Brain microvascular endothelial cell (primary cell): ENCODE measurements around the gene DDX56.
"Not testable (repeated sequence)": the region's sequence is repeated elsewhere in the genome, so short reads cannot be mapped to it uniquely, and the experiment has no call there.

Experiments used
- DNase-seq: peaks from one replicate; pipeline ENCODE4 v3.0.0-alpha.2; 2020
- H3K27ac ChIP-seq: fragments of 250-450 bp; sonication (Bioruptor Pico); 2 replicates; pipeline ENCODE4 v1.5.1; 2020; ENCODE audit warnings: mild to moderate bottlenecking, moderate library complexity
- H3K27me3 ChIP-seq: fragments of 250-450 bp; sonication (Bioruptor Pico); replicated peaks from 2 replicates; pipeline ENCODE4 v1.5.1; 2020; ENCODE audit warnings: mild to moderate bottlenecking
- H3K36me3 ChIP-seq: fragments of 250-450 bp; sonication (Bioruptor Pico); replicated peaks from 2 replicates; pipeline ENCODE4 v1.5.1; 2020; ENCODE audit warnings: mild to moderate bottlenecking
- H3K4me3 ChIP-seq: 2 replicates; pipeline ENCODE4 v1.5.1; 2011; ENCODE audit warnings: low read depth, mild to moderate bottlenecking, control low read depth, low read length, moderate library complexity
- CTCF ChIP-seq: IDR thresholded peaks from 2 replicates; pipeline ENCODE4 v1.5.1; 2011; ENCODE audit warnings: low read depth, mild to moderate bottlenecking, moderate library complexity, low read length, control low read depth, inconsistent platforms; ENCODE audit errors: missing control alignments
- in situ Hi-C: cut with HindIII; loops from 2 replicates; pipeline ENCODE4 v1.10.0; 2017; ENCODE audit warnings: low sequenced_read_pairs, low pct_ligation_motif_present

The DDX56 gene

DNA sequence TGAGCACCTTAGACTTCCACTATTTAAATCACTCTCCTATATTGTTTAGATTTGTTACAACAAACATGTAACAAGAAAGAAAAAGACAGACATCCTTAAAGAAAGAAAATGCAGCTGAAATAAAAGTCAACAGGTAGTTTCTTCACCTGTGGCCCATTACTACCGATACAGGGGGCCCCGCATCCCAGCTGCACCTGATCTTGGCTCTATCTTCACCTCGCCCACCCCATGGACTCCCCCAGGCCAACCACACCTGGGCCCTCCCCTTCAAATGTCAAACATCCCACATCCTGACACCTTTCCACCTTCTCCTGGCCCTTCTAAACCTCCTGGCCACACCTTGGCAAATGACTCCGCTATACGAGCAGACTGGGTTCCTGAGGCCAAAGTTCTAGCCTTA lies 7.0 kb downstream of the DDX56 start:
- H3K27me3 ChIP-seq = no peaks in the 10 kb centered on the region

DNA sequence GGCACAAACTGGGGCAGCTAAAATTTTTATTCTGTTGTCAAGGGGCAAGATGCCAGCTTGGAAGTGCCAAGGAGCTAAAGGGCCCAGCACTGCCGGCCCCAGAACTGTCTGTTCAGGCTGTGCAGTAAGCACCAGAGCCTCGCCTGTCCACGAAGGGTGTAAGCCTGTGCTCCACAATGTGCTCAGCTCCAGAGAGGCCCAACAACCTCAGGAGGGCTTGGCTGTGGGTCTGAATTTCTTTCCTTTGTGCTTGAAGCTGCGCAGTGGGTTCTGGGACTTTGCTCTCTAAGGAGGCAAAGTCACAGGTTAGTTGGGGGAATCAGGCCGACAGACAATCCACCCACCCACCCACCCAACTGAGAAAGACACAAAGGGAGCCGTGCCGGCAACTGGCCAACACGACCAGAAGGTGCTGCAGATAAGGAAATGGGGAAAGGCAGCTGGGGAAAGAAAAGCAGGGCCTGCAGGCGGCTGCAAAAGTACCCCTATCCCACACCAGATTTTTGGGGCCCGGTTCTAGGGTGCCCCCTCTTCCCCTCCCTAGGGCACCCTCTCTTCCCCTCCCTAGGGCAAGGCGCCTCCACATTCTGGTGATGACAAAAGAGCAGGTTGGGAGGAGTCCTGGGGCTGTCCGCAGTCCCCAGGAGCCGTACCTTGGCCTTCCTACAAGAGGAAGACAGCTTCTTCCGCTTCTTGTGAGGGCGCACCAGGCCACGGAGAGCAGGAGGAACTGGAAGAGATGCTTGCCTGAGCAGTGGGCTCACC lies 7.7 kb downstream of the DDX56 start:
- Histone ChIP-seq H3K27ac (no peak overlapping the region), H3K27me3 (no peaks in the 10 kb centered on the region), H3K4me3 (no peak overlapping the region), H3K36me3 (peaks cover 66% of the 10 kb centered on the region)
- no peak for TF ChIP-seq CTCF
- no peak for DNase-seq
- in situ Hi-C loops = no loop called here

More for the DNA sequence above, 7.0 kb downstream of the DDX56 start:
- DNase-seq = no peak
- no peak overlapping the region for H3K27ac ChIP-seq
- no peak overlapping the region for H3K4me3 ChIP-seq
- TF ChIP-seq CTCF = no peak
- in situ Hi-C loops = no loop called here
- H3K36me3 ChIP-seq = peaks cover 73% of the 10 kb centered on the region

- DNase-seq = peak; percentile 43
- TF ChIP-seq CTCF = peak; percentile 99
- Histone ChIP-seq H3K36me3 (peaks cover 58% of the 10 kb centered on the region), H3K4me3 (no peak overlapping the region), H3K27me3 (no peaks in the 10 kb centered on the region), H3K27ac (no peak overlapping the region)
- in situ Hi-C loops = no loop called here
These were observed 8.5 kb downstream of the DDX56 start for GRCh38 chr7:44565097-44565794.

- H3K4me3 ChIP-seq = no peak overlapping the region
- in situ Hi-C loops = no loop called here
These were observed 9.1 kb downstream of the DDX56 start for GRCh38 chr7:44564606-44565005.

GRCh38 chr7:44563171-44563679 lies 10.5 kb downstream of the DDX56 start:
- Histone ChIP-seq H3K27me3 (no peaks in the 10 kb centered on the region), H3K27ac (no peak overlapping the region), H3K36me3 (peaks cover 38% of the 10 kb centered on the region), H3K4me3 (no peak overlapping the region)
- no peak for TF ChIP-seq CTCF
- in situ Hi-C loops = no loop called here
- DNase-seq = no peak

More at GRCh38 chr7:44564606-44565005, 9.1 kb downstream of the DDX56 start:
- Histone ChIP-seq H3K27ac (no peak overlapping the region), H3K36me3 (peaks cover 52% of the 10 kb centered on the region), H3K27me3 (no peaks in the 10 kb centered on the region)
- DNase-seq = no peak
- no peak for TF ChIP-seq CTCF

DNA sequence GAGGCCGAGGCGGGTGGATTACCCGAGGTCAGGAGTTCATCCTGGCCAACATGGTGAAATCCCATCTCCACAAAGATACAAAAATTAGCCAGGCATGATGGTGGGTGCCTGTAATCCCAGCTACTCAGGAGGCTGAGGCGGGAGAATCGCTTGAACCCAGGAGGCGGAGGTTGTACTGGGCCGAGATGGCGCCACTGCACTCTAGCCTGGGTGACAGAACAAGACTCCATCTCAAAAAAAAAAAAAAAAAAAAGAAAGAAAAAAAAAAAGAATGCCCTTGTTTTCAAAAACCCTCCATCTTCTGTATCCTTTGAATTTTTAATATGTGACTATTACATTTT lies 11.1 kb downstream of the DDX56 start:
- in situ Hi-C loops, H3K27ac ChIP-seq: not testable (repeated sequence)

More for the DNA sequence above, 11.1 kb downstream of the DDX56 start:
- H3K4me3 ChIP-seq, DNase-seq, H3K27me3 ChIP-seq: not testable (repeated sequence)
- H3K36me3 ChIP-seq = peaks cover 32% of the 10 kb centered on the region
